HCT116 (cell line): ENCODE results near the gene MAP7. TPM values are rescaled to one million over a fixed set of nuclear protein-coding genes. Genes with fewer than 3 reads are reported as not detected.

Experiments
- ATAC-seq: fragments of 200-7000 bp; cut with Tn5 transposase; 2 replicates; pipeline ENCODE4 v1.9.1; 2020; ENCODE audit warnings: mild to moderate bottlenecking, moderate library complexity
- BruUV-seq: library from RNA; stranded (reverse); fragments of 400-500 nt; replicated peaks from 2 replicates; lab custom pipeline; 2021; lab: Mats Ljungman, UMichigan
- CTCF ChIA-PET: fragments of 300-600 bp; sonication (Branson Sonifier 250); formaldehyde crosslinking; loops from one replicate; lab custom pipeline; 2021; ENCODE audit warnings: antibody characterized with exemption; lab: Charles Lee
- POLR2A ChIA-PET: fragments of 300-600, 350-600 bp; sonication (Branson Sonifier 250); formaldehyde crosslinking; loops from one replicate; lab custom pipeline; 2021; ENCODE audit warnings: antibody characterized with exemption; lab: Charles Lee
- RAD21 ChIA-PET, 2 experiments: fragments of 300-600 bp; sonication (Branson Sonifier 250); formaldehyde crosslinking; loops; one replicate each; lab custom pipeline; 2023; ENCODE audit warnings: low total read pairs in 2 of 2; ENCODE audit not compliant: uncharacterized antibody in 2 of 2, unreplicated experiment in 2 of 2, low non-redundant PET in 1 of 2; lab: Charles Lee
- DNase-seq: peaks from one replicate; pipeline ENCODE4 v3.0.0-alpha.2; 2010; ENCODE audit warnings: low read depth, low spot score
- H2AFZ ChIP-seq: fragments of 200-600 bp; shearing (Covaris generic), sonication (generic); 2 replicates; pipeline ENCODE4 v1.6.1; 2017; ENCODE audit warnings: low read depth, mixed run types, mixed read lengths, antibody characterized with exemption, low read length; ENCODE audit not compliant: poor library complexity, severe bottlenecking
- H3K27ac ChIP-seq: 2 replicates; pipeline ENCODE4 v1.5.1; 2012; ENCODE audit warnings: low read depth, low read length
- H3K27me3 ChIP-seq: fragments of 200-600 bp; sonication (generic); 2 replicates; pipeline ENCODE4 v1.6.1; 2016; ENCODE audit warnings: mixed run types, low read length, mixed read lengths; ENCODE audit not compliant: insufficient read depth
- H3K36me3 ChIP-seq, 2 experiments: fragments of 200-500 bp in 1 of 2; fragments of 200-600 bp in 1 of 2; sonication (Bioruptor generic) in 1 of 2; sonication (generic) in 1 of 2; 2 replicates each; pipeline versions ENCODE4 v1.5.1 to v1.6.1; 2014 to 2016; ENCODE audit warnings: low read length in 2 of 2, inconsistent platforms in 1 of 2, mixed read lengths in 1 of 2, mixed run types in 1 of 2; ENCODE audit not compliant: insufficient read depth in 2 of 2, control insufficient read depth in 1 of 2
- H3K4me1 ChIP-seq, 2 experiments: fragments of 200-600 bp in 1 of 2; sonication (generic) in 1 of 2; 2 replicates each; pipeline versions ENCODE4 v1.5.1 to v1.6.1; 2012 to 2017; ENCODE audit warnings: low read length in 2 of 2, inconsistent platforms in 1 of 2, mild to moderate bottlenecking in 1 of 2, mixed read lengths in 1 of 2, mixed run types in 1 of 2, moderate library complexity in 1 of 2; ENCODE audit not compliant: insufficient read depth in 2 of 2, control insufficient read depth in 1 of 2
- H3K4me2 ChIP-seq: fragments of 200-600 bp; sonication (generic); 2 replicates; pipeline ENCODE4 v1.6.1; 2017; ENCODE audit warnings: mixed run types, low read length, mixed read lengths
- H3K4me3 ChIP-seq, 2 experiments: fragments of 200-600 bp in 1 of 2; sonication (generic) in 1 of 2; replicated peaks in 1 of 2; 2 replicates each; pipeline ENCODE4 v1.5.1; 2011 to 2016; ENCODE audit warnings: low read length in 2 of 2, control low read depth in 1 of 2, low read depth in 1 of 2, mild to moderate bottlenecking in 1 of 2, mixed read lengths in 1 of 2, mixed run types in 1 of 2
- H3K79me2 ChIP-seq: fragments of 200-600 bp; sonication (generic); 2 replicates; pipeline ENCODE4 v1.6.1; 2017; ENCODE audit warnings: mild to moderate bottlenecking, mixed run types, low read length, moderate library complexity, mixed read lengths; ENCODE audit not compliant: insufficient read depth
- H3K9ac ChIP-seq: fragments of 200-600 bp; sonication (generic); 2 replicates; pipeline ENCODE4 v1.6.1; 2016; ENCODE audit warnings: low read length, mixed read lengths
- H3K9me2 ChIP-seq: fragments of 200-600 bp; sonication (generic), shearing (Covaris generic); 2 replicates; pipeline ENCODE4 v1.6.1; 2017; ENCODE audit warnings: mixed run types, mild to moderate bottlenecking, moderate library complexity; ENCODE audit not compliant: insufficient read depth
- H3K9me3 ChIP-seq, 2 experiments: fragments of 200-500 bp in 1 of 2; fragments of 200-600 bp in 1 of 2; sonication (Bioruptor generic) in 1 of 2; sonication (generic) in 1 of 2; 2 replicates each; pipeline ENCODE4 v1.6.1; 2014 to 2017; ENCODE audit warnings: low read length in 2 of 2, mixed read lengths in 2 of 2, inconsistent platforms in 1 of 2, low read depth in 1 of 2, mild to moderate bottlenecking in 1 of 2, mixed run types in 1 of 2, moderate library complexity in 1 of 2; ENCODE audit not compliant: control insufficient read depth in 1 of 2, insufficient read depth in 1 of 2
- H4K20me1 ChIP-seq: fragments of 200-600 bp; sonication (generic), shearing (Covaris generic); 2 replicates; pipeline ENCODE4 v1.6.1; 2017; ENCODE audit warnings: mixed run types, mild to moderate bottlenecking, moderate library complexity; ENCODE audit not compliant: insufficient read depth
- CBX3 ChIP-seq: IDR thresholded peaks from 2 replicates; pipeline ENCODE4 v1.6.1; 2012; ENCODE audit warnings: low read depth
- CEBPB ChIP-seq: IDR thresholded peaks from 2 replicates; pipeline ENCODE4 v1.6.1; 2012; ENCODE audit warnings: low read depth
- EGR1 ChIP-seq: IDR thresholded peaks from 2 replicates; pipeline ENCODE4 v1.6.1; 2012; ENCODE audit warnings: low read depth
- ELF1 ChIP-seq: IDR thresholded peaks from 2 replicates; pipeline ENCODE4 v1.6.1; 2012; ENCODE audit warnings: low read depth, borderline replicate concordance
- EZH2phosphoT487 ChIP-seq: fragments of 200-600 bp; IDR thresholded peaks from 2 replicates; pipeline ENCODE4 v1.6.1; 2018; ENCODE audit warnings: antibody characterized with exemption, borderline replicate concordance
- JUND ChIP-seq: IDR thresholded peaks from 2 replicates; pipeline ENCODE4 v1.6.1; 2012
- POLR2A ChIP-seq: IDR thresholded peaks from 2 replicates; pipeline ENCODE4 v1.7.0; 2011; ENCODE audit warnings: borderline replicate concordance; ENCODE audit not compliant: insufficient read depth, insufficient read length; ENCODE audit errors: extremely low read depth
- RAD21 ChIP-seq: IDR thresholded peaks from 2 replicates; pipeline ENCODE4 v1.6.1; 2012; ENCODE audit warnings: low read depth, mild to moderate bottlenecking
- SIN3A ChIP-seq: IDR thresholded peaks from 2 replicates; pipeline ENCODE4 v1.6.1; 2012; ENCODE audit warnings: low read depth
- SP1 ChIP-seq: IDR thresholded peaks from 2 replicates; pipeline ENCODE4 v1.6.1; 2012; ENCODE audit warnings: low read depth
- SRF ChIP-seq: IDR thresholded peaks from 2 replicates; pipeline ENCODE4 v1.6.1; 2012; ENCODE audit warnings: low read depth
- TCF7L2 ChIP-seq: IDR thresholded peaks from 2 replicates; pipeline ENCODE4 v1.7.0; 2011; ENCODE audit warnings: borderline replicate concordance, inconsistent platforms; ENCODE audit not compliant: insufficient read depth, insufficient read length; ENCODE audit errors: extremely low read depth
- YY1 ChIP-seq: IDR thresholded peaks from 2 replicates; pipeline ENCODE4 v1.6.1; 2011; ENCODE audit warnings: low read length, low read depth, moderate library complexity, mild to moderate bottlenecking; ENCODE audit not compliant: insufficient replicate concordance; ENCODE audit errors: extremely low read depth
- ZNF274 ChIP-seq: fragments of 200-500 bp; sonication (Bioruptor generic); IDR thresholded peaks from 2 replicates; pipeline ENCODE4 v1.6.1; 2014; ENCODE audit warnings: mild to moderate bottlenecking, low read depth, low read length, inconsistent platforms
- intact Hi-C: fragments of 100-400 bp; cut with micrococcal nuclease; formaldehyde crosslinking; loops from 2 replicates; pipeline ENCODE4 v1.10.0; 2022
- total RNA-seq: library from RNA; stranded (reverse); gene quantifications from one replicate; pipeline ENCODE4 v1.2.1, GENCODE V29; 2021; ENCODE audit not compliant: unreplicated experiment
- TF ChIP-seq, protein P1 (sequence below): IDR thresholded peaks from 2 replicates; pipeline ENCODE4 v1.6.1; 2012
- TF ChIP-seq, protein P2 (sequence below), 3 experiments: fragments of 200-600 bp in 1 of 3; sonication (generic) in 1 of 3; IDR thresholded peaks in 2 of 3; conservative IDR thresholded peaks in 1 of 3; 2 replicates each; pipeline ENCODE4 v1.5.1; 2012 to 2017; ENCODE audit warnings: low read depth in 2 of 3, low read length in 2 of 3, antibody characterized with exemption in 1 of 3, borderline replicate concordance in 1 of 3, control low read depth in 1 of 3, mild to moderate bottlenecking in 1 of 3, mixed read lengths in 1 of 3, mixed run types in 1 of 3, moderate library complexity in 1 of 3; ENCODE audit not compliant: insufficient read depth in 1 of 3

Gene MAP7
- total RNA-seq, 1 experiment from 2014 or later: 35.5 TPM

- ChIA-PET RAD21 (no interaction called here), POLR2A (no interaction called here), CTCF (no interaction called here)
- H4K20me1 ChIP-seq: no peaks in the 10 kb centered on the region
- no peak overlapping the region for H2AFZ ChIP-seq
- H3K9me2 ChIP-seq: no peaks in the 10 kb centered on the region
- H3K9ac ChIP-seq: no peak overlapping the region
- BruUV-seq: no TSS peak
- H3K27me3 ChIP-seq: no peaks in the 10 kb centered on the region
- H3K4me2 ChIP-seq: no peak overlapping the region
- TF ChIP-seq, protein P1, sequence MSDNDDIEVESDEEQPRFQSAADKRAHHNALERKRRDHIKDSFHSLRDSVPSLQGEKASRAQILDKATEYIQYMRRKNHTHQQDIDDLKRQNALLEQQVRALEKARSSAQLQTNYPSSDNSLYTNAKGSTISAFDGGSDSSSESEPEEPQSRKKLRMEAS: no peak
- no peak for TF ChIP-seq CEBPB
- TF ChIP-seq CBX3: no peak
- no peak for TF ChIP-seq SP1
- no peak for TF ChIP-seq SRF
- no peak for TF ChIP-seq YY1
- TF ChIP-seq ELF1: no peak
- no peak for TF ChIP-seq EZH2phosphoT487
- TF ChIP-seq EGR1: no peak
- no peak for TF ChIP-seq TCF7L2
- TF ChIP-seq SIN3A: no peak
- no peak for TF ChIP-seq ZNF274
- no peaks in the 10 kb centered on the region for H3K4me1 ChIP-seq
- intact Hi-C loops: no loop called here
- ATAC-seq (no peak), DNase-seq (no peak)
- H3K79me2 ChIP-seq: no peaks in the 10 kb centered on the region
- no peak overlapping the region for H3K27ac ChIP-seq
- H3K36me3 ChIP-seq: peaks cover 0 to 10% of the 10 kb centered on the region in 2 experiments; a peak in 1 of 4 replicates
- H3K9me3 ChIP-seq: no peaks in the 10 kb centered on the region
- H3K4me3 ChIP-seq: no peak overlapping the region
These were observed 26.6 kb upstream of the MAP7 start for GRCh38 chr6:136576821-136577220.

DNA sequence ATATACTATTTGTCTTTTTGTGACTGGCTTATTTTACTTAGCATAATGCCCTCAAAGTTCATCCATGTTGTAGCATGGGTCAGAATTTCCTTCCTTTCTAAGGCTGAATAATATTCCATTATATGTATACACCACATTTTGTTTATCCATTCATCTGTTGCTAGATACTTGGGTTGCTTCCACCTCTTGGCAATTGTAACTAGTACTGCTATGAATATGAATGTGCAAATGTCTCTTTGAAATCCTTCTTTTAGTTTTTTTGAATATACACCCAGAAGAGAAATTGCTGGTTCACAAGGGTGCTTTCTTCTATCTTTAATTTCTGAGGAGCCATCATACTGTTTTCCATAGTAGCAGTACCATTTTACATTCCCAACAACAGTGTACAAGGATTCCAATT lies 21.3 kb upstream of the MAP7 start:
- CTCF ChIA-PET: no interaction called here
- H3K27me3 ChIP-seq: no peaks in the 10 kb centered on the region
- TF ChIP-seq TCF7L2: no peak
- no peak for TF ChIP-seq SP1
- no peak for TF ChIP-seq JUND
- TF ChIP-seq CBX3: no peak
- no peak for TF ChIP-seq RAD21
- no peak for TF ChIP-seq POLR2A
- no peak for TF ChIP-seq ELF1
- TF ChIP-seq SRF: no peak
- TF ChIP-seq YY1: no peak
- no peak for TF ChIP-seq EGR1
- TF ChIP-seq, protein P2, sequence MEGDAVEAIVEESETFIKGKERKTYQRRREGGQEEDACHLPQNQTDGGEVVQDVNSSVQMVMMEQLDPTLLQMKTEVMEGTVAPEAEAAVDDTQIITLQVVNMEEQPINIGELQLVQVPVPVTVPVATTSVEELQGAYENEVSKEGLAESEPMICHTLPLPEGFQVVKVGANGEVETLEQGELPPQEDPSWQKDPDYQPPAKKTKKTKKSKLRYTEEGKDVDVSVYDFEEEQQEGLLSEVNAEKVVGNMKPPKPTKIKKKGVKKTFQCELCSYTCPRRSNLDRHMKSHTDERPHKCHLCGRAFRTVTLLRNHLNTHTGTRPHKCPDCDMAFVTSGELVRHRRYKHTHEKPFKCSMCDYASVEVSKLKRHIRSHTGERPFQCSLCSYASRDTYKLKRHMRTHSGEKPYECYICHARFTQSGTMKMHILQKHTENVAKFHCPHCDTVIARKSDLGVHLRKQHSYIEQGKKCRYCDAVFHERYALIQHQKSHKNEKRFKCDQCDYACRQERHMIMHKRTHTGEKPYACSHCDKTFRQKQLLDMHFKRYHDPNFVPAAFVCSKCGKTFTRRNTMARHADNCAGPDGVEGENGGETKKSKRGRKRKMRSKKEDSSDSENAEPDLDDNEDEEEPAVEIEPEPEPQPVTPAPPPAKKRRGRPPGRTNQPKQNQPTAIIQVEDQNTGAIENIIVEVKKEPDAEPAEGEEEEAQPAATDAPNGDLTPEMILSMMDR (IDR thresholded peaks at IDR 0.05 in 2 of 3, conservative IDR thresholded peaks at IDR 0.05 in 1 of 3; ENCODE audit: borderline replicate concordance in 1 of 3, insufficient read depth in 1 of 3, low read depth in 2 of 3, low read length in 2 of 3): no peak
- TF ChIP-seq, protein P1: no peak

More for the DNA sequence above, 21.3 kb upstream of the MAP7 start:
- no peaks in the 10 kb centered on the region for H3K9me2 ChIP-seq
- no peak overlapping the region for H3K9ac ChIP-seq
- H3K27ac ChIP-seq: no peak overlapping the region
- BruUV-seq: no TSS peak
- intact Hi-C loops: no loop called here
- ATAC-seq (no peak), DNase-seq (no peak)
- no peak overlapping the region for H2AFZ ChIP-seq
- no peaks in the 10 kb centered on the region for H4K20me1 ChIP-seq
- peaks cover 6 to 11% of the 10 kb centered on the region in 2 experiments; a peak in 2 of 4 replicates for H3K9me3 ChIP-seq
- no peaks in the 10 kb centered on the region; a peak in 1 of 4 replicates for H3K36me3 ChIP-seq
- no peaks in the 10 kb centered on the region for H3K4me1 ChIP-seq
- RAD21 ChIA-PET: no interaction called here
- no peak overlapping the region for H3K4me3 ChIP-seq
- no peak overlapping the region for H3K4me2 ChIP-seq
- POLR2A ChIA-PET: no interaction called here
- no peaks in the 10 kb centered on the region for H3K79me2 ChIP-seq
